Coronary artery (tissue), 2 donors: Measurements from ENCODE around the gene MYADM.
A peak's percentile ranks its signal among the peaks of the same experiment; 100 is the strongest.

ENCODE experiments used
- DNase-seq: peaks from one replicate; pipeline ENCODE4 v3.0.0-alpha.2; 2017; ENCODE audit warnings: low spot score
- H3K27ac ChIP-seq, 2 donors: fragments of 200-600 bp; sonication (generic); one replicate each; pipeline ENCODE4 v1.5.1; 2016 to 2019
- H3K4me3 ChIP-seq: fragments of 200-600 bp; sonication (generic); 2 replicates; pipeline ENCODE4 v1.5.1; 2016; ENCODE audit warnings: mild to moderate bottlenecking, moderate library complexity
- CTCF ChIP-seq: fragments of 200-600 bp; sonication (generic); IDR thresholded peaks from one replicate; pipeline ENCODE4 v1.5.1; 2019; ENCODE audit warnings: antibody characterized with exemption

MYADM gene

GRCh38 chr19:53876651-53877224 lies 9.1 kb downstream of the MYADM start:
- Histone ChIP-seq H3K27ac (no peak overlapping the region), H3K4me3 (no peak overlapping the region)
- TF ChIP-seq CTCF: no peak
- no peak for DNase-seq

GRCh38 chr19:53877361-53877766 lies 9.7 kb downstream of the MYADM start:
- Histone ChIP-seq H3K4me3 (no peak overlapping the region), H3K27ac (no peak overlapping the region)
- no peak for TF ChIP-seq CTCF
- no peak for DNase-seq

GRCh38 chr19:53878776-53879139 lies 11.1 kb downstream of the MYADM start:
- TF ChIP-seq CTCF: no peak
- Histone ChIP-seq H3K27ac (no peak overlapping the region), H3K4me3 (peak overlapping the region; percentile 71)
- DNase-seq: no peak

- no peak for TF ChIP-seq CTCF
- no peak overlapping the region for H3K27ac ChIP-seq
- peak overlapping the region; percentile 71 for H3K4me3 ChIP-seq
- peak; percentile 97 for DNase-seq
These were observed 11.7 kb downstream of the MYADM start for GRCh38 chr19:53879140-53880081.

- no peak for DNase-seq
- no peak for TF ChIP-seq CTCF
- H3K27ac ChIP-seq: no peak overlapping the region
- H3K4me3 ChIP-seq: no peak overlapping the region
These were observed 13.2 kb downstream of the MYADM start for GRCh38 chr19:53880711-53881481.

DNA sequence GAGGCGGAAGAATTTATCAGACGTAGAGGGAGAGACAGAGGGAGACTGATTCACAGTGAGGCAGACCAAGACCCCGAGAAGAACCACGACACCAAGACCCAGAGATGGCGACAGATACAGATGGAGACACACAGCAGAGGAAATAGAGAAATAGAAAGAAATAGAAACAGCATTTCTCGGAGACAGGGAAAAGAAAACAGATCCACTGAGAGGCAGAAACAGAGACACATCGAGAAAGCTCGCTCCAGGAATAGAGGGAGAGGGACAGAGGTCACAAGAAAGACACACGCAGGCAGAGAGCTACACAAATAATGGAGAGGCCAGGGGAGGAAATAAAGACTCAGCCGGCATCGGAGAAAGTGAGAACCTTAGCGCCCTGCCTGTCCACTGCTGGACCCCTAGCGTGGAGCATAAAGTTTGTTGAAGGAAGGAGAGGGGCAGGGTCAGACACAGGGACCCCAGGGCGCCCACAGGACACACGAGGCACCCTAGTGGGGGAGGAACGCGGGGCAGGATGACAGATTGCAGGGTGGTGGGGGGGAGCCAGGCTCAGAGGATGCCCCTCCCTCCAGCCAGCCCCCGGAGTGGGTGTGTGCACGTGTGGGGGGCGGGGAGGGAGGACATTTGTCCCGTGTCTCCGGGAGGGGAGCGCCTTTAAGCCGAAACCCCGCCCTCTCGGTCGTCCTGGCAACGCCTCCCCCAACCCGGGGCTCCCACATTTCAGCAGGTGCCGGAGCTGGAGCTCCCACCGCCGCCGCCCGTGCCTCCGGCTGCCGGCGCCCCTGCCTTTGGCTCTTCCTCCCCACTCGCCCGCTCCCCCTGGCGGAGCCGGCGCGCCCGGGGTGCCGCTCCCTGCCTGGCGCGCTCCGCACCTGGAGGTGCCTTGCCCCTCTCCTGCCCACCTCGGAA lies 14.1 kb downstream of the MYADM start, which contains the start of gene PRKCG:
Gene PRKCG (plus strand): TSS at position 716 of the 909 bp plus-strand sequence. CDS start 298 bp downstream, outside the sequence.
- peak; percentile 19 for TF ChIP-seq CTCF
- DNase-seq: no peak
- peak within 1 kb of the TSS; percentile 63 for H3K4me3 ChIP-seq
- H3K27ac ChIP-seq: no peak within 1 kb of the TSS
